Keratinocyte (primary cell): ENCODE results near the gene SPTBN4. TPM values are rescaled to one million over a fixed set of nuclear protein-coding genes. Genes with fewer than 3 reads are reported as not detected.

Experiments
- DNase-seq: peaks from one replicate; pipeline ENCODE4 v3.0.0-alpha.2; 2011; ENCODE audit warnings: low read depth, missing footprints, low spot score
- FAIRE-seq: peaks from 2 replicates; lab custom pipeline; 2011; peaks lifted over from hg19 to GRCh38; lab: Jason Lieb, UNC
- H2AFZ ChIP-seq: 2 replicates; pipeline ENCODE4 v1.6.0; 2012; ENCODE audit warnings: low read length, control low read depth, inconsistent platforms; ENCODE audit not compliant: control insufficient read depth
- H3K27ac ChIP-seq: 2 replicates; pipeline ENCODE4 v1.5.1; 2011; ENCODE audit warnings: low read length; ENCODE audit not compliant: control insufficient read depth, insufficient read depth
- H3K27me3 ChIP-seq: 3 replicates; pipeline ENCODE4 v1.6.0; 2011; ENCODE audit warnings: low read length; ENCODE audit not compliant: control insufficient read depth, insufficient read depth; ENCODE audit errors: extremely low read depth
- H3K36me3 ChIP-seq, 2 experiments: 2 replicates in 1 of 2; 3 replicates in 1 of 2; pipeline ENCODE4 v1.5.1; 2011; ENCODE audit warnings: low read length in 2 of 2, mild to moderate bottlenecking in 1 of 2; ENCODE audit not compliant: control insufficient read depth in 2 of 2, insufficient read depth in 2 of 2; ENCODE audit errors: extremely low read depth in 1 of 2
- H3K4me1 ChIP-seq: 3 replicates; pipeline ENCODE4 v1.5.1; 2011; ENCODE audit warnings: low read length; ENCODE audit not compliant: control insufficient read depth, insufficient read depth; ENCODE audit errors: extremely low read depth
- H3K4me2 ChIP-seq: 3 replicates; pipeline ENCODE4 v1.6.0; 2011; ENCODE audit warnings: low read depth, low read length; ENCODE audit not compliant: control insufficient read depth, insufficient read depth; ENCODE audit errors: extremely low read depth
- H3K4me3 ChIP-seq, 3 experiments: fragments of 200-600 bp in 1 of 3; sonication (generic) in 1 of 3; 2 replicates in 2 of 3; 3 replicates in 1 of 3; pipeline ENCODE4 v1.5.1; 2011 to 2016; ENCODE audit warnings: low read length in 3 of 3, mild to moderate bottlenecking in 3 of 3, control low read depth in 2 of 3, inconsistent platforms in 1 of 3, low read depth in 1 of 3, mixed read lengths in 1 of 3, mixed run types in 1 of 3, moderate library complexity in 1 of 3; ENCODE audit not compliant: control insufficient read depth in 2 of 3, insufficient read depth in 2 of 3; ENCODE audit errors: extremely low read depth in 1 of 3
- H3K79me2 ChIP-seq: 2 replicates; pipeline ENCODE4 v1.6.0; 2012; ENCODE audit warnings: low read length; ENCODE audit not compliant: control insufficient read depth, insufficient read depth
- H3K9ac ChIP-seq: 3 replicates; pipeline ENCODE4 v1.6.0; 2011; ENCODE audit warnings: low read length; ENCODE audit not compliant: control insufficient read depth, insufficient read depth; ENCODE audit errors: extremely low read depth
- H3K9me1 ChIP-seq: 3 replicates; pipeline ENCODE4 v1.6.0; 2011; ENCODE audit warnings: low read length; ENCODE audit not compliant: control insufficient read depth, insufficient read depth; ENCODE audit errors: extremely low read depth
- H3K9me3 ChIP-seq: 2 replicates; pipeline ENCODE4 v1.5.1; 2012; ENCODE audit warnings: low read depth, low read length; ENCODE audit not compliant: control insufficient read depth
- H4K20me1 ChIP-seq: 3 replicates; pipeline ENCODE4 v1.6.0; 2011; ENCODE audit warnings: low read length; ENCODE audit not compliant: control insufficient read depth, insufficient read depth; ENCODE audit errors: extremely low read depth
- CTCF ChIP-seq, 3 experiments: IDR thresholded peaks in 1 of 3; conservative IDR thresholded peaks in 1 of 3; optimal IDR thresholded peaks in 1 of 3; 2 replicates in 2 of 3; 3 replicates in 1 of 3; pipeline versions ENCODE3 to v1.5.1; 2011; ENCODE audit warnings: low read length in 3 of 3, mild to moderate bottlenecking in 3 of 3, moderate library complexity in 2 of 3, control low read depth in 1 of 3, inconsistent platforms in 1 of 3; ENCODE audit not compliant: insufficient read depth in 2 of 3; ENCODE audit errors: extremely low read depth in 1 of 3
- EZH2 ChIP-seq: IDR thresholded peaks from one replicate; pipeline ENCODE4 v1.6.1; 2012; ENCODE audit warnings: inconsistent platforms, mild to moderate bottlenecking, low read length, moderate library complexity
- dilution Hi-C: fragments of 300-500 bp; cut with MboI; formaldehyde crosslinking; loops from one replicate; pipeline ENCODE4 v1.7.0; 2020; ENCODE audit warnings: low sequenced_read_pairs; ENCODE audit not compliant: extremely low pct_ligation_motif_present
- polyA plus RNA-seq, 5 experiments: library from polyadenylated mRNA; depleted of rRNA in 3 of 5; stranded (reverse) in 3 of 5; stranded (forward) in 1 of 5; unstranded in 1 of 5; fragments of >200 nt; gene quantifications; 1 replicate in 1 of 5; 2 replicates in 3 of 5; 3 replicates in 1 of 5; pipeline versions ENCODE4 v1.2.1 to v1.2.3, GENCODE V29; 2011 to 2012; ENCODE audit warnings: missing spikeins in 2 of 5, low read depth in 1 of 5, low replicate concordance in 1 of 5

Gene SPTBN4
- polyA plus RNA-seq, 1 donor (not counting 4 experiments of a cell fraction or from before 2014, with no cell fraction given): 0.17 TPM

GRCh38 chr19:40524655-40525054, 57.9 kb downstream of the SPTBN4 start:
- H3K9me1 ChIP-seq: no peaks in the 10 kb centered on the region
- H3K79me2 ChIP-seq: no peaks in the 10 kb centered on the region
- no peaks in the 10 kb centered on the region for H3K9me3 ChIP-seq
- peaks cover 6% of the 10 kb centered on the region for H3K27me3 ChIP-seq
- FAIRE-seq: no peak
- no peak overlapping the region for H3K27ac ChIP-seq
- DNase-seq: no peak
- H3K4me1 ChIP-seq: peaks cover 3% of the 10 kb centered on the region
- H3K36me3 ChIP-seq: no peaks in the 10 kb centered on the region
- no peak for TF ChIP-seq EZH2
- no peak for TF ChIP-seq CTCF (optimal IDR thresholded peaks at IDR 0.05 in 1 of 3, IDR thresholded peaks at IDR 0.05 in 1 of 3, conservative IDR thresholded peaks at IDR 0.05 in 1 of 3; ENCODE audit: extremely low read depth in 1 of 3, insufficient read depth in 2 of 3, low read length in 3 of 3)
- dilution Hi-C loops: no loop called here
- no peak overlapping the region for H2AFZ ChIP-seq
- H3K4me2 ChIP-seq: no peak overlapping the region
- no peaks in the 10 kb centered on the region for H4K20me1 ChIP-seq
- no peak overlapping the region for H3K4me3 ChIP-seq
- H3K9ac ChIP-seq: no peak overlapping the region

GRCh38 chr19:40525234-40526051, 58.6 kb downstream of the SPTBN4 start:
- peaks cover under 1% of the 10 kb centered on the region for H3K27me3 ChIP-seq
- no peaks in the 10 kb centered on the region for H3K9me3 ChIP-seq
- TF ChIP-seq EZH2 (no peak), CTCF (optimal IDR thresholded peaks at IDR 0.05 in 1 of 3, IDR thresholded peaks at IDR 0.05 in 1 of 3, conservative IDR thresholded peaks at IDR 0.05 in 1 of 3; ENCODE audit: extremely low read depth in 1 of 3, insufficient read depth in 2 of 3, low read length in 3 of 3) (no peak)
- H3K4me3 ChIP-seq: no peak overlapping the region
- no peak overlapping the region for H2AFZ ChIP-seq
- H3K27ac ChIP-seq: no peak overlapping the region
- no peak for FAIRE-seq
- H3K9ac ChIP-seq: no peak overlapping the region
- H3K36me3 ChIP-seq: no peaks in the 10 kb centered on the region
- H3K4me2 ChIP-seq: no peak overlapping the region
- dilution Hi-C loops: no loop called here
- DNase-seq: no peak
- peaks cover 3% of the 10 kb centered on the region for H3K4me1 ChIP-seq
- H4K20me1 ChIP-seq: no peaks in the 10 kb centered on the region
- H3K79me2 ChIP-seq: no peaks in the 10 kb centered on the region
- H3K9me1 ChIP-seq: no peaks in the 10 kb centered on the region
